ENCODE results near the gene ITGB1. TPM values are rescaled to one million over a fixed set of nuclear protein-coding genes. Genes with fewer than 3 reads are reported as not detected.

The ITGB1 gene
- total and polyA plus RNA-seq, 4 donors: 678 to 1,426 (median 784) TPM

- no peak overlapping the region for H3K27ac ChIP-seq (ENCODE audit: low read depth in 1 of 2, low read length in 2 of 2)
- H3K4me1 ChIP-seq (ENCODE audit: control insufficient read depth in 1 of 2, insufficient read depth in 2 of 2, low read length in 2 of 2): peaks cover 3 to 19% of the 10 kb centered on the region in 2 donors
- H3K4me3 ChIP-seq (ENCODE audit: low read length in 2 of 2): no peak overlapping the region
- H3K9me3 ChIP-seq (ENCODE audit: control insufficient read depth, low read length): no peaks in the 10 kb centered on the region
- DNase-seq: no peak
- intact Hi-C loops (cut with DNase I): no loop called here
- ATAC-seq (ENCODE audit: low FRiP score): no peak
- no peaks in the 10 kb centered on the region for H3K27me3 ChIP-seq (ENCODE audit: control insufficient read depth in 1 of 2, insufficient read depth in 2 of 2, low read length in 1 of 2)
- no peaks in the 10 kb centered on the region for H3K36me3 ChIP-seq (ENCODE audit: control insufficient read depth in 1 of 2, insufficient read depth in 2 of 2, low read length in 1 of 2)
Observed at GRCh38 chr10:32949221-32949678, 8.8 kb downstream of the ITGB1 start.

- H3K9me3 ChIP-seq (ENCODE audit: control insufficient read depth, low read length): no peaks in the 10 kb centered on the region
- peak overlapping the region in 1 of 2 donors; percentile 44 for H3K27ac ChIP-seq (ENCODE audit: low read depth in 1 of 2, low read length in 2 of 2)
- intact Hi-C loops (cut with DNase I): no loop called here
- H3K4me1 ChIP-seq (ENCODE audit: control insufficient read depth in 1 of 2, insufficient read depth in 2 of 2, low read length in 2 of 2): peaks cover 4 to 23% of the 10 kb centered on the region in 2 donors
- no peak for ATAC-seq (ENCODE audit: low FRiP score)
- no peaks in the 10 kb centered on the region for H3K36me3 ChIP-seq (ENCODE audit: control insufficient read depth in 1 of 2, insufficient read depth in 2 of 2, low read length in 1 of 2)
- no peaks in the 10 kb centered on the region for H3K27me3 ChIP-seq (ENCODE audit: control insufficient read depth in 1 of 2, insufficient read depth in 2 of 2, low read length in 1 of 2)
- no peak for DNase-seq
- H3K4me3 ChIP-seq (ENCODE audit: low read length in 2 of 2): no peak overlapping the region
- WGBS, 2 donors: 25 to 35% methylated on average over 3 of the region's 3 CpGs
Observed at GRCh38 chr10:32948451-32948850, 9.6 kb downstream of the ITGB1 start.

GRCh38 chr10:32947586-32947985 lies 10.4 kb downstream of the ITGB1 start:
- H3K9me3 ChIP-seq (ENCODE audit: control insufficient read depth, low read length): no peaks in the 10 kb centered on the region
- no peaks in the 10 kb centered on the region for H3K36me3 ChIP-seq (ENCODE audit: control insufficient read depth in 1 of 2, insufficient read depth in 2 of 2, low read length in 1 of 2)
- no peak for DNase-seq
- H3K27ac ChIP-seq (ENCODE audit: low read depth in 1 of 2, low read length in 2 of 2): no peak overlapping the region
- WGBS, 2 donors: 92% methylated on average over 5 of the region's 5 CpGs
- H3K27me3 ChIP-seq (ENCODE audit: control insufficient read depth in 1 of 2, insufficient read depth in 2 of 2, low read length in 1 of 2): no peaks in the 10 kb centered on the region
- no peak for ATAC-seq (ENCODE audit: low FRiP score)
- peaks cover 6 to 19% of the 10 kb centered on the region in 2 donors for H3K4me1 ChIP-seq (ENCODE audit: control insufficient read depth in 1 of 2, insufficient read depth in 2 of 2, low read length in 2 of 2)
- H3K4me3 ChIP-seq (ENCODE audit: low read length in 2 of 2): no peak overlapping the region
- intact Hi-C loops (cut with DNase I): no loop called here

GRCh38 chr10:32946108-32946507 lies 11.9 kb downstream of the ITGB1 start:
- no peak for ATAC-seq (ENCODE audit: low FRiP score)
- WGBS, 2 donors: 80 to 84% methylated on average over 2 of the region's 2 CpGs
- no peak for DNase-seq
- Histone ChIP-seq H3K27me3 (ENCODE audit: control insufficient read depth in 1 of 2, insufficient read depth in 2 of 2, low read length in 1 of 2) (no peaks in the 10 kb centered on the region), H3K4me3 (ENCODE audit: low read length in 2 of 2) (no peak overlapping the region), H3K27ac (ENCODE audit: low read depth in 1 of 2, low read length in 2 of 2) (no peak overlapping the region), H3K4me1 (ENCODE audit: control insufficient read depth in 1 of 2, insufficient read depth in 2 of 2, low read length in 2 of 2) (peaks cover 7 to 23% of the 10 kb centered on the region in 2 donors), H3K9me3 (ENCODE audit: control insufficient read depth, low read length) (no peaks in the 10 kb centered on the region), H3K36me3 (ENCODE audit: control insufficient read depth in 1 of 2, insufficient read depth in 2 of 2, low read length in 1 of 2) (no peaks in the 10 kb centered on the region)
- intact Hi-C loops (cut with DNase I): no loop called here

- Histone ChIP-seq H3K36me3 (ENCODE audit: control insufficient read depth in 1 of 2, insufficient read depth in 2 of 2, low read length in 1 of 2) (no peaks in the 10 kb centered on the region), H3K9me3 (ENCODE audit: control insufficient read depth, low read length) (no peaks in the 10 kb centered on the region), H3K27ac (ENCODE audit: low read depth in 1 of 2, low read length in 2 of 2) (peak overlapping the region in 1 of 2 donors; percentile 16), H3K27me3 (ENCODE audit: control insufficient read depth in 1 of 2, insufficient read depth in 2 of 2, low read length in 1 of 2) (no peaks in the 10 kb centered on the region), H3K4me3 (ENCODE audit: low read length in 2 of 2) (no peak overlapping the region), H3K4me1 (ENCODE audit: control insufficient read depth in 1 of 2, insufficient read depth in 2 of 2, low read length in 2 of 2) (peaks cover 16 to 27% of the 10 kb centered on the region in 2 donors)
- DNase-seq: peak; percentile 49 to 79
- peak; percentile 54 for ATAC-seq (ENCODE audit: low FRiP score)
- intact Hi-C loops (cut with DNase I): loop anchor here in 1 of 2 donors (5.0 kb wide), 1 partner anchor 63 kb away; no protein-coding TSS in a partner anchor
- WGBS, 2 donors: 75% methylated on average over 24 of the region's 24 CpGs
Observed at GRCh38 chr10:32943854-32944661, 14.0 kb downstream of the ITGB1 start.

- no peak overlapping the region for H3K4me3 ChIP-seq (ENCODE audit: low read length in 2 of 2)
- intact Hi-C loops (cut with DNase I): loop anchor here in 1 of 2 donors (5.0 kb wide), 1 partner anchor 64 kb away; no protein-coding TSS in a partner anchor
- ATAC-seq (ENCODE audit: low FRiP score) (no peak), DNase-seq (no peak)
- H3K36me3 ChIP-seq (ENCODE audit: control insufficient read depth in 1 of 2, insufficient read depth in 2 of 2, low read length in 1 of 2): no peaks in the 10 kb centered on the region
- H3K9me3 ChIP-seq (ENCODE audit: control insufficient read depth, low read length): no peaks in the 10 kb centered on the region
- H3K27ac ChIP-seq (ENCODE audit: low read depth in 1 of 2, low read length in 2 of 2): peak overlapping the region; percentile 36 to 81
- WGBS, 2 donors: 41 to 51% methylated on average over 2 of the region's 2 CpGs
- H3K27me3 ChIP-seq (ENCODE audit: control insufficient read depth in 1 of 2, insufficient read depth in 2 of 2, low read length in 1 of 2): no peaks in the 10 kb centered on the region
- peaks cover 16 to 24% of the 10 kb centered on the region in 2 donors for H3K4me1 ChIP-seq (ENCODE audit: control insufficient read depth in 1 of 2, insufficient read depth in 2 of 2, low read length in 2 of 2)
Observed at GRCh38 chr10:32943395-32943794, 14.6 kb downstream of the ITGB1 start.

- Histone ChIP-seq H3K27me3 (ENCODE audit: control insufficient read depth in 1 of 2, insufficient read depth in 2 of 2, low read length in 1 of 2) (no peaks in the 10 kb centered on the region), H3K9me3 (ENCODE audit: control insufficient read depth, low read length) (no peaks in the 10 kb centered on the region), H3K27ac (ENCODE audit: low read depth in 1 of 2, low read length in 2 of 2) (peak overlapping the region; percentile 37 to 84), H3K4me3 (ENCODE audit: low read length in 2 of 2) (no peak overlapping the region), H3K36me3 (ENCODE audit: control insufficient read depth in 1 of 2, insufficient read depth in 2 of 2, low read length in 1 of 2) (no peaks in the 10 kb centered on the region), H3K4me1 (ENCODE audit: control insufficient read depth in 1 of 2, insufficient read depth in 2 of 2, low read length in 2 of 2) (peaks cover 16 to 23% of the 10 kb centered on the region in 2 donors)
- WGBS, 2 donors: 95 to 97% methylated on average over 1 of the region's 1 CpG
- DNase-seq (no peak), ATAC-seq (ENCODE audit: low FRiP score) (no peak)
- intact Hi-C loops (cut with DNase I): loop anchor here in 1 of 2 donors (5.0 kb wide), 1 partner anchor 65 kb away; no protein-coding TSS in a partner anchor
Observed at GRCh38 chr10:32942081-32942480, 15.9 kb downstream of the ITGB1 start.

- Histone ChIP-seq H3K27me3 (ENCODE audit: control insufficient read depth in 1 of 2, insufficient read depth in 2 of 2, low read length in 1 of 2) (no peaks in the 10 kb centered on the region), H3K27ac (ENCODE audit: low read depth in 1 of 2, low read length in 2 of 2) (peak overlapping the region in 1 of 2 donors; percentile 37), H3K4me1 (ENCODE audit: control insufficient read depth in 1 of 2, insufficient read depth in 2 of 2, low read length in 2 of 2) (peaks cover 16 to 23% of the 10 kb centered on the region in 2 donors), H3K9me3 (ENCODE audit: control insufficient read depth, low read length) (no peaks in the 10 kb centered on the region), H3K36me3 (ENCODE audit: control insufficient read depth in 1 of 2, insufficient read depth in 2 of 2, low read length in 1 of 2) (no peaks in the 10 kb centered on the region), H3K4me3 (ENCODE audit: low read length in 2 of 2) (peak overlapping the region in 1 of 2 donors; percentile 41)
- ATAC-seq (ENCODE audit: low FRiP score): no peak
- 0% methylated on average over 2 of the region's 2 CpGs for WGBS, 2 donors
- no peak for DNase-seq
- intact Hi-C loops (cut with DNase I): loop anchor here in 1 of 2 donors (5.0 kb wide), 1 partner anchor 66 kb away; no protein-coding TSS in a partner anchor
Observed at GRCh38 chr10:32941357-32941756, 16.7 kb downstream of the ITGB1 start.
